BLaER1 treated with 17β-estradiol and CSF1 and Interleukin-3, amounts not matched to agents 10 nM and 100 nM (cell line): Measurements from ENCODE around the gene BCR.
A peak's percentile ranks its signal among the peaks of the same experiment; 100 is the strongest.

Experiments used
- H3K27ac ChIP-seq, 11 experiments: shearing (Covaris generic); formaldehyde crosslinking; 2 replicates each; pipeline ENCODE4 v1.8.1; 2022
- H3K27me3 ChIP-seq, 11 experiments: shearing (Covaris generic); formaldehyde crosslinking; 2 replicates each; pipeline ENCODE4 v1.8.1; 2022
- H3K36me3 ChIP-seq, 11 experiments: shearing (Covaris generic); formaldehyde crosslinking; 2 replicates each; pipeline ENCODE4 v1.8.1; 2022
- H3K4me1 ChIP-seq, 10 experiments: shearing (Covaris generic); formaldehyde crosslinking; 2 replicates each; pipeline ENCODE4 v1.8.1; 2022
- H3K4me2 ChIP-seq, 11 experiments: shearing (Covaris generic); formaldehyde crosslinking; 2 replicates each; pipeline ENCODE4 v1.8.1; 2022
- H3K4me3 ChIP-seq, 10 experiments: shearing (Covaris generic); formaldehyde crosslinking; 2 replicates each; pipeline ENCODE4 v1.8.1; 2022
- H3K9ac ChIP-seq, 11 experiments: shearing (Covaris generic); formaldehyde crosslinking; 2 replicates each; pipeline ENCODE4 v1.8.1; 2022
- H3K9me3 ChIP-seq, 11 experiments: shearing (Covaris generic); formaldehyde crosslinking; replicated peaks in 1 of 11; 2 replicates each; pipeline ENCODE4 v1.8.1; 2022
- H4K20me1 ChIP-seq, 11 experiments: shearing (Covaris generic); formaldehyde crosslinking; 2 replicates each; pipeline ENCODE4 v1.8.1; 2022
- Cebpa-rat ChIP-seq, 11 experiments: shearing (Covaris generic); IDR thresholded peaks; 2 replicates each; pipeline ENCODE4 v1.8.1; 2022

The BCR gene

GRCh38 chr22:23232094-23232905 lies 52.0 kb downstream of the BCR start:
- peaks cover 21 to 27% (median 25%) of the 10 kb centered on the region in 11 experiments for H3K9me3 ChIP-seq
- no peak for TF ChIP-seq Cebpa-rat (IDR thresholded peaks at IDR 0.05)
- no peak overlapping the region for H3K4me3 ChIP-seq
- peak overlapping the region in 4 of 11 experiments; percentile 6 to 15 (median 14); a peak in 2 of 22 replicates for H3K9ac ChIP-seq
- peaks cover 8 to 60% (median 32%) of the 10 kb centered on the region in 11 experiments; a peak in 20 of 22 replicates for H3K36me3 ChIP-seq
- H4K20me1 ChIP-seq, result peaks cover 59 to 95% (median 72%) of the 10 kb centered on the region in 11 experiments
- no peaks in the 10 kb centered on the region for H3K27me3 ChIP-seq
- peaks cover 47 to 76% (median 65%) of the 10 kb centered on the region in 10 experiments for H3K4me1 ChIP-seq
- H3K27ac ChIP-seq, result no peak overlapping the region
- peak overlapping the region; percentile 35 to 73 (median 54); a peak in 21 of 22 replicates for H3K4me2 ChIP-seq

GRCh38 chr22:23233084-23233531 lies 52.8 kb downstream of the BCR start:
- Histone ChIP-seq H3K4me2 (peak overlapping the region; percentile 35 to 73 (median 54)), H3K4me3 (no peak overlapping the region), H3K9ac (0 out of 22 replicates have a peak overlapping the region, but pooled peaks of 2 of the 11 experiments have one; percentile 6 to 12), H3K36me3 (peaks cover 2 to 59% (median 24%) of the 10 kb centered on the region in 11 experiments; a peak in 19 of 22 replicates), H3K4me1 (peaks cover 44 to 82% (median 71%) of the 10 kb centered on the region in 10 experiments), H3K9me3 (peaks cover 13 to 19% (median 18%) of the 10 kb centered on the region in 11 experiments), H3K27me3 (no peaks in the 10 kb centered on the region), H3K27ac (peak overlapping the region in 2 of 11 experiments; percentile 21 to 33; a peak in 3 of 22 replicates), H4K20me1 (peaks cover 67 to 95% (median 80%) of the 10 kb centered on the region in 11 experiments)
- no peak for TF ChIP-seq Cebpa-rat (IDR thresholded peaks at IDR 0.05)

- peaks cover 44 to 88% (median 71%) of the 10 kb centered on the region in 10 experiments for H3K4me1 ChIP-seq
- H3K36me3 ChIP-seq, result peaks cover 0 to 59% (median 18%) of the 10 kb centered on the region in 11 experiments; a peak in 19 of 22 replicates
- H3K27me3 ChIP-seq, result no peaks in the 10 kb centered on the region
- H3K9me3 ChIP-seq, result peaks cover 6 to 14% (median 11%) of the 10 kb centered on the region in 11 experiments
- no peak overlapping the region for H3K4me3 ChIP-seq
- no peak overlapping the region for H3K9ac ChIP-seq
- no peak for TF ChIP-seq Cebpa-rat (IDR thresholded peaks at IDR 0.05)
- H4K20me1 ChIP-seq, result peaks cover 72 to 99% (median 87%) of the 10 kb centered on the region in 11 experiments
- peak overlapping the region; percentile 35 to 73 (median 54); a peak in 21 of 22 replicates for H3K4me2 ChIP-seq
- H3K27ac ChIP-seq, result peak overlapping the region in 4 of 11 experiments; percentile 3 to 40 (median 30); a peak in 5 of 22 replicates
Measured at GRCh38 chr22:23233752-23234408, 53.6 kb downstream of the BCR start.

- Histone ChIP-seq H3K4me1 (peaks cover 44 to 94% (median 78%) of the 10 kb centered on the region in 10 experiments), H3K4me3 (no peak overlapping the region), H3K9ac (0 out of 22 replicates have a peak overlapping the region, but pooled peaks of 2 of the 11 experiments have one; percentile 24 to 26), H3K27ac (peak overlapping the region in 4 of 11 experiments; percentile 3 to 40 (median 29); a peak in 6 of 22 replicates), H3K27me3 (no peaks in the 10 kb centered on the region), H3K4me2 (peak overlapping the region; percentile 35 to 73 (median 54); a peak in 21 of 22 replicates), H3K9me3 (peaks cover 3 to 13% (median 7%) of the 10 kb centered on the region in 11 experiments; a peak in 21 of 22 replicates), H4K20me1 (peaks cover 79 to 100% (median 95%) of the 10 kb centered on the region in 11 experiments), H3K36me3 (peaks cover 0 to 59% (median 18%) of the 10 kb centered on the region in 11 experiments; a peak in 18 of 22 replicates)
- no peak for TF ChIP-seq Cebpa-rat (IDR thresholded peaks at IDR 0.05)
Measured at GRCh38 chr22:23234409-23235161, 54.3 kb downstream of the BCR start.

- Histone ChIP-seq H3K27ac (0 out of 22 replicates have a peak overlapping the region, but pooled peaks of 1 of the 11 experiments have one; percentile 9), H3K4me3 (no peak overlapping the region), H3K36me3 (peaks cover 0 to 51% (median 9%) of the 10 kb centered on the region in 11 experiments; a peak in 14 of 22 replicates), H3K4me1 (peaks cover 47 to 97% (median 86%) of the 10 kb centered on the region in 10 experiments), H4K20me1 (peaks cover 82 to 100% (median 97%) of the 10 kb centered on the region in 11 experiments), H3K27me3 (no peaks in the 10 kb centered on the region), H3K9ac (no peak overlapping the region), H3K4me2 (peak overlapping the region in 10 of 11 experiments; percentile 16 to 70 (median 53); a peak in 19 of 22 replicates), H3K9me3 (peaks cover 0 to 9% (median 6%) of the 10 kb centered on the region in 11 experiments; a peak in 6 of 22 replicates)
- no peak for TF ChIP-seq Cebpa-rat (IDR thresholded peaks at IDR 0.05)
Measured at GRCh38 chr22:23235425-23235824, 55.1 kb downstream of the BCR start.

- Histone ChIP-seq H4K20me1 (peaks cover 82 to 100% (median 97%) of the 10 kb centered on the region in 11 experiments), H3K27ac (no peak overlapping the region), H3K4me2 (peak overlapping the region in 10 of 11 experiments; percentile 41 to 70 (median 54); a peak in 19 of 22 replicates), H3K27me3 (no peaks in the 10 kb centered on the region), H3K9me3 (peaks cover 0 to 9% (median 6%) of the 10 kb centered on the region in 11 experiments; a peak in 6 of 22 replicates), H3K36me3 (peaks cover 0 to 45% (median 8%) of the 10 kb centered on the region in 11 experiments; a peak in 14 of 22 replicates), H3K4me3 (no peak overlapping the region), H3K9ac (peak overlapping the region in 1 of 11 experiments; percentile 12; a peak in 1 of 22 replicates), H3K4me1 (peaks cover 53 to 97% (median 87%) of the 10 kb centered on the region in 10 experiments)
- no peak for TF ChIP-seq Cebpa-rat (IDR thresholded peaks at IDR 0.05)
Measured at GRCh38 chr22:23236026-23236425, 55.7 kb downstream of the BCR start.

GRCh38 chr22:23236440-23237184 lies 56.3 kb downstream of the BCR start:
- peaks cover 0 to 9% (median 6%) of the 10 kb centered on the region in 11 experiments; a peak in 6 of 22 replicates for H3K9me3 ChIP-seq
- H3K4me1 ChIP-seq, result peaks cover 59 to 97% (median 89%) of the 10 kb centered on the region in 10 experiments
- H3K4me2 ChIP-seq, result peak overlapping the region; percentile 41 to 70 (median 54)
- H3K4me3 ChIP-seq, result no peak overlapping the region
- peaks cover 0 to 45% (median 8%) of the 10 kb centered on the region in 11 experiments; a peak in 14 of 22 replicates for H3K36me3 ChIP-seq
- H3K27me3 ChIP-seq, result no peaks in the 10 kb centered on the region
- H3K27ac ChIP-seq, result no peak overlapping the region
- H4K20me1 ChIP-seq, result peaks cover 84 to 100% (median 98%) of the 10 kb centered on the region in 11 experiments
- peak overlapping the region in 1 of 11 experiments; percentile 12; a peak in 2 of 22 replicates for H3K9ac ChIP-seq
- TF ChIP-seq Cebpa-rat (IDR thresholded peaks at IDR 0.05), result no peak
